HG02610 (cell line): ENCODE results near the gene ELAVL3.
"Not testable (repeated sequence)": the region's sequence is repeated elsewhere in the genome, so short reads cannot be mapped to it uniquely, and the experiment has no call there.

Source experiments
- ATAC-seq: cut with Tn5 transposase; IDR thresholded peaks from one replicate; pipeline ENCODE4 v1.9.1; 2021; ENCODE audit warnings: mild to moderate bottlenecking, moderate library complexity; ENCODE audit not compliant: unreplicated experiment

ELAVL3 gene

DNA sequence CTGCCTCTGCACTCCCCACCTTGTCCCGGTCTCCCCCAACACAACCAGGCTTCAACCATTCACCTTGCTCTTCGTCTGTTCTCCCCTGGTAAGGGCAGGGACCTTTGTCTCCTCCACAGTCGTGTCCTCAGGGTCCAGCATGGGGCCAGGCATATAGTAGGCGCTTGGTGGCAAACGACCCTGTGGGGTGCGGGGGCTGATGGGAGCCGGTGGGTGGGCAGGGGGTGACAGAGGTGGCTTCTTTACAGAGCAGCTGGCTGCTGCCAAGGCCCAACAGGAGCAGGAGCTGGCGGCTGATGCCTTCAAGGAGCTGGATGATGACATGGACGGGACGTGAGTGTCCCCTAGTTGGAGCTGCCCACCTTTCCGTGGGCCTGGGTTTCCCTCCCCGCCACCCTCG is 35.7 kb downstream of the ELAVL3 start:
- no peak for ATAC-seq

GRCh38 chr19:11444059-11444458 is 36.8 kb downstream of the ELAVL3 start:
- ATAC-seq = no peak

- no peak for ATAC-seq
These were observed 42.9 kb downstream of the ELAVL3 start for GRCh38 chr19:11437955-11438354.

DNA sequence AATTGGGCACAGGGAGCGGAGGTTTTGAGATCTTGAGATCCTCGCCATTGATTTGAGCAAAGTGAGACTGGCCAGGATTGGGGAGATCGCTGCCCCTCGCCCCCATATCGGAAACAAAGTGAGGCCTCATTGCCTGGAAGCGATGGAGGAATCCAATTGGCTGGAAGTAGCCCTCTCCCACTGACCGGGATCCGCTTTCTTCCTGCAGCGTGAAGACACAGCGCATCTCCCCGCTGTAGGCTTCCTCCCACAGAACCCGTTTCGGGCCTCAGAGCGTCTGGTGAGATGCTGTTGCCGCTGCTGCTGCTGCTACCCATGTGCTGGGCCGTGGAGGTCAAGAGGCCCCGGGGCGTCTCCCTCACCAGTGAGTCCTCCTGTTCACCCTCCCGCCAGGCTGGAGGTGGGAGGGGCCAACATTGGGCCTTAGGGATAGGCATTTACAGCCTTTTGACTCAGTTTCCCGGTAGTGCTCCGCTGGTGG is 45.0 kb downstream of the ELAVL3 start:
- no peak for ATAC-seq

DNA sequence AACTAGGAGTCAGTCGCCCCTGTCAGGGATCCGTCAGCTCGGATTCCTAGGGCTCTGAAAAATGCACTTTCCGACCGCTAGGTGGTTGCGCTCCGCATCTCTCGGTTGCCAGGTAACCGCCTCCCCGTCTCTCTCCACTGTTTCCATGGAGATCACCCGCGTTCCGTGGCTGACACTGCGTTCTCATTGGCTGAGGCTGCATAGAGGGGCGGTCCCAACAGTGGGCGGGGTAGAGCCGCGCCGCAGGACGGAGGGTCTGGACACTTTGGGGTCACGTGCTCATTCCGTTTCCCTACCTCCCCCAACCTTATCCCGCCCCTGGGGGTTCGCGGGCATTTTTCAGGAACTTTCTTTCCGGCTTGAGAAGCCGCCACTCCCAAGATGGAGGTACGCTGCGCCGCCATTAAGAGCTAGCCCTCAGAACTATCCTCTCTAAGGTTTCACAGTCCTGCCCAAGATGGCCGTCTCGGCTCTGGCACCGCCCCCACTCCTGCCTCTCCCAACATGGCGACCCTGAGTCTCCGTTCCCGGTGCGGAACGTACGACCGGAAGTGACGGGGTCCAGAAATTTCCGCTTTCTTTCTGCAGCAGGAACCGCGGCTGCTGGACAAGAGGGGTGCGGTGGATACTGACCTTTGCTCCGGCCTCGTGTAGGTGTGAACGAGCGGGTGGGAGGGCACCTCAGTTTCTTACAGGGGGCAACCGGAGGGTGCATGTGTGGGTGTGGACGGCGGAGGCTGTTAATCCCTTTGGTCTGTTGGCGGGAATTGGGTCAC is 45.6 kb downstream of the ELAVL3 start, which contains the start of the genes ODAD3 and PRKCSH:
TSS of gene ODAD3 (minus strand) at position 65 of the 776 bp plus-strand sequence. CDS start 105 bp downstream, outside the sequence.
TSS of gene PRKCSH (plus strand) at position 579 of the 776 bp plus-strand sequence. CDS start 483 bp downstream, outside the sequence.
- peak; percentile 91 for ATAC-seq

DNA sequence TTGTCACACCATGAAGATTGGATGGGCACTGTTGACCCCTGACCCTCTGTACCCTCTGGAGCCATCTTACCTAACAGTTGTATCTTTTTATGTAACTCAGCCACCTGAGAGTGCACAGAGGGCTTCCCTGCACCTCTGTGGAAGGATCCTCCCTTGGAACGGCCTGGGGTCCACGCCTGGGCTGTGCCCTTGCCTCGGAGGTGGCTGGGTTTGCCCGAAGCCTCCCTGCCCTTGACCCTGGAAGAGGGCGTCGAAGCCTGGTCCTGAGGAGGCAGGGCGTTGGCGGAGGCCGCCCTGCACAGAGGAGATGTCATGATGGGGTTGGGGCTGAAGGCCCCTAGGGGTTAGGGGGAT is 46.2 kb downstream of the ELAVL3 start:
- ATAC-seq = no peak

DNA sequence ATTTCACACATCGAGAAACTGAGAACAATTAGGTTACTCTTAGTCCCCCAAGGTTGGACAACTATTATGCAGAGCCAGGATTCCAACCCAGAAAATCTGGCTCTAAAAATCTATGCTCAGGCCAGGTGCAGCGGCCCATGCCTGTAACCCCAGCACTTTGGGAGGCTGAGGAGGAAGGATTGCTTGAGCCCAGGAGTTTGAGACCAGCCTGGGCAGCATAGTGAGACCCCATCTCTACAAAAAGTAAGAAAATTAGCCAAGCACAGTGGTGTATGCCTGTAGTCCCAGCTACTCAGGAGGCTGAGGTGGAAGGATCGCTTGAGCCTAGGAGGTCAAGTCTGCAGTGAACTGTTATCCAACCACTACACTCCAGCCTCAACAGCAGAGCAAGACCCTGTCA is 47.3 kb downstream of the ELAVL3 start:
- not testable (repeated sequence) for ATAC-seq

GRCh38 chr19:11426656-11427055 is 54.2 kb downstream of the ELAVL3 start:
- ATAC-seq = no peak

GRCh38 chr19:11425719-11426457 is 55.0 kb downstream of the ELAVL3 start:
- ATAC-seq = no peak

DNA sequence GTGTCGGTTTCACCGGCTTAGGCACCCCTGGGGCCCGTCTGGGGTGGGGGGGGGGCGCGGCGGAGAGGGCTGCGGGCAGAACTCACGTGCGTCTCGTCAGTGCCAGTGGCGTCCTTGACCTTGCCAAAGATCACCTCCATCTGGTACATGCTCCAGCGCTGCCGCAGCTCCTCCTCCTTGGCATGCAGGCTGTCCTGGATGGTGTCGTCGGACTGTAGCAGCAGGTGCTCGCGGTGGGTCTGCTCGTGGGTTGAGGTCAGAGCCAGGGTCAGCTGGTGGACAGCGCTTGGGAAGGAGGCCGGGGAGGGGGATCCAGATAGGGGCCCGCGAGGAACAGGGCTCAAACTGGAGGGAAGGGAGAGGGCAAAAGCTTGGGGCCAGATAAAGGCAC is 57.1 kb downstream of the ELAVL3 start:
- ATAC-seq = no peak

- no peak for ATAC-seq
These were observed 57.6 kb downstream of the ELAVL3 start for GRCh38 chr19:11423164-11423790.

DNA sequence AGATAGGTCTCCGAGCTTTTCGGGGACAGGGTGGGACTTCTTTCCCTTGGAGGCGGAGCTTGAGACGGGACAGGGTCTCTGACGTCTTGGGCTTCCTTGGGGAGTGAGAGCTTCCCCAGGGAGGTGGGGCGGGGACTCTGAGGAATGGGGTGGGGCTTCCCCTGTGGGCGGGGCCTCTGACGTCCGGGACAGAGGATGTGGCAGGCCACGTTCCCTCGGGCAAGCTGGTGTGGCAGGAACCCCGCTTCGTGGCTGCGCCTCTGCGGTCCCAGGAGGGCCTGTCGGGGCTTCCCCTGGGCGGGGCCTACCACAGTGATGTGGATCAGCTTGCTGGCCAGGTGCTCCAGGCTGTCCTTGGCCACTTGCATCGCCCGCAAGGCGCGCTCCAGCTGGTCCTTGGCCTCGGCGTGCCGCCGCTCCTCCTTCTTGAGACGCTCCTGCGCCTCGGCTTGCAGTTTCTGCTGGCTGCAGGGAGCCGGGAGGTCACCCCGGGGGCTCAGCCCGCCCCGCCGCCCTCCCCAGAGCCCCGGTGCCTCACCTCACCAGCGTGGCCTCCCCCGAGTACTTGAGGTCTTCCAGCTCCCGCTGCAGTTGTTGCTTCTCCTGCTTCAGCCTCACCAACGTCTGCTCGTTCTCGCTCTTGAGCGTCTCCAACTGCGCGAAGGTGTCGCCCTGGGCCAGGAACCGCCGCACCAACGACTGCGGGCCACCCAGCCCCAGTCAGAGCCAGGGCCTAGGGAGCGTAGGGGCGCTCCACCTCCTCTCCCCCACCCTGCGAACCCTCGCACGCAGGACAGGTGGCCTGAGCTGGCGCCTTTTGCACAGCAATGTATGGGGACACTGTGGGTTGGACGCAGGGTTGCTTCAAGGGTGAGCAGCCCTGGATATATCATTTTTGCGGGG is 58.4 kb downstream of the ELAVL3 start:
- ATAC-seq = peak; percentile 71

DNA sequence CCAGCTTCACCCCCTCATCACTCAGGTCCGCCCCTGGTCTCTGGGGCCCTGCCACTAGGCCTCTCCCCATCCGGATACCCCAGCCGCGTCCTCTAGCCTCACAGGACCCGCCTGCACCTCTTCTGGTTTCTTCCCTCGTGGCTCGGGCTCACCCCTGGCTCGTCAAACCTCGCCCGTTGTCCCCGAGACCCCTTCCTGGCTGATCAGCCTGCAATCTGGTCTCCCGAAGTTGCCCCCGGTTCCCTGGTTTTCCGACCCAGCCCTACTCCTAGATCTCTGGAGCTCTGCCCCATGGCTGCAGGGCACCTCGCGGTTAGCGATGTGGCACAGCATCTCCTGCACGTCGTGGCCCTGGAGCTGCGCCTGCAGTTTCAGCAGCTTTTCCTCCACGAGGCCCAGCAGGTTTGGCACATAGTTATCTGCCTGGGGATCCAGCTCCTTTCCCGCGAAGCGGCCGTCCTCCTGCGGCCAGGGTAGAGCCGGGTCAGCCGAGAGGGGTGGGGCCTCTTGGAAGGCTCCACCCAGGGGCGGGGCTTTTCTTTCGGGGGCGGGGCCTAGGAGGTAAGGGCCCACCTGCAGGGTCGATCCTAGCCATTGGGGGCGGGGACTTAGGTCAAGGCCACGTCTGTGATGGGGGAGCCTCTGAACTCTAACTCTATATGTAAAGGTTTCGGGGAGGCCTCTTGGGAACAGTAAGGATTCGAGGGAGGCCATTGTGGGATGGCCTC is 59.3 kb downstream of the ELAVL3 start:
- no peak for ATAC-seq

- ATAC-seq = no peak
These were observed 60.1 kb downstream of the ELAVL3 start for GRCh38 chr19:11420429-11421370.

GRCh38 chr19:11418549-11419506 is 62.0 kb downstream of the ELAVL3 start, which contains the start of gene RGL3:
TSS of gene RGL3 (minus strand) at chr19:11419314. CDS start at chr19:11419278, 36 bp downstream.
- ATAC-seq = no peak

GRCh38 chr19:11418094-11418548 is 62.7 kb downstream of the ELAVL3 start:
- ATAC-seq = no peak

DNA sequence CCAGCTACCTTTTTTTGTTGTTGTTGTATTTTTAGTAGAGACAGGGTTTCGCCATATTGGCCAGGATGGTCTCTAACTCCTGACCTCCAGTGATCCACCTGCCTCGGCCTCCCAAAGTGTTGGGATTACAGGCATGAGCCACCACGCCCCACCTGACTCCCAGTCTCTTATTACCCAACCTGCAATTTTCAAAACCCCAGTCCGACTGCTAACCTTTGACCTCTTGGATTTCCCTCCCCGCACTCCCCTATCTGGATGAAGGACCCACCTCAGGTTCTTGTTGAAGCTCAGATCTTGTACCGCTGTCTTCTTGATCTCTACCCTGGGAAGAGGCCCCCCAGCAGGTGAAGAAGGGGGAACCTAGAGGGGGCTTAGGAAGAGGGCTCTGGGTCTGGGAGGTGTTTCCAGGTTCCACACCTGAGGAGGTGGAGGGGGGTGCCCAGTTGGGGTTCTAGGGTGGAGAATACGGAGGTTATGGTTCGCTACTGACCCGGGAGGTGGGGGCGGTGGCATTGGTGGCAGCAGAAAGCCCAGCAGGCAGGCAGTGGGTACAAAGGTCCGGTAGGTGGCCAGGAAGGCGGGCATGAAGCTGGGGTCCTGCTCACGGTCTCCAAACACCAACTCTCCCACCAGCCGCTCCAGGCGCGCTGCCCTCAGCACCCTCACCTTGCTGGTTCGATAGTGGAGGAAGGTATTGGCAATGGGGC is 64.3 kb downstream of the ELAVL3 start:
- no peak for ATAC-seq
